Renal cortex interstitium (tissue), 11 donors: ENCODE results near the gene CALY. TPM values are rescaled to one million over a fixed set of nuclear protein-coding genes. Genes with fewer than 3 reads are reported as not detected.
"Not testable (repeated sequence)": the region's sequence is repeated elsewhere in the genome, so short reads cannot be mapped to it uniquely, and the experiment has no call there.

Experiments used
- DNase-seq, 11 donors: peaks; one replicate each; pipeline ENCODE4 v3.0.0-alpha.2; 2013; ENCODE audit warnings: low read depth in 9 of 11, low spot score in 4 of 11; ENCODE audit errors: extremely low read depth in 1 of 11
- polyA plus RNA-seq, 3 donors: library from polyadenylated mRNA; unstranded; fragments of 120-200 nt; gene quantifications; one replicate each; pipeline ENCODE4 v1.2.1, GENCODE V29; 2013; ENCODE audit not compliant: insufficient read length in 3 of 3

The CALY gene
- polyA plus RNA-seq, 3 donors, result 0.54 to 0.70 TPM; not detected in 1

GRCh38 chr10:133337370-133337725 is 652 bp upstream of the CALY start:
- DNase-seq, result no peak

GRCh38 chr10:133336118-133336576 is 549 bp downstream of the CALY start:
- DNase-seq, result no peak

- peak in 3 of 11 donors; percentile 55 to 60 (median 56) for DNase-seq
These were observed 1.2 kb downstream of the CALY start for GRCh38 chr10:133335246-133336117.

- no peak for DNase-seq
These were observed 2.0 kb downstream of the CALY start for GRCh38 chr10:133334503-133335245.

- no peak for DNase-seq
These were observed 3.6 kb downstream of the CALY start for GRCh38 chr10:133332936-133333699.

- DNase-seq, result peak in 9 of 11 donors; percentile 75 to 82 (median 77)
These were observed 7.0 kb downstream of the CALY start for GRCh38 chr10:133329491-133330202.

- no peak for DNase-seq
These were observed 8.0 kb downstream of the CALY start for GRCh38 chr10:133328358-133329343.

- no peak for DNase-seq
These were observed 8.9 kb downstream of the CALY start for GRCh38 chr10:133327651-133328357.

GRCh38 chr10:133326745-133327650 is 9.7 kb downstream of the CALY start:
- DNase-seq, result no peak

GRCh38 chr10:133326223-133326551 is 10.5 kb downstream of the CALY start:
- DNase-seq, result no peak

- no peak for DNase-seq
These were observed 11.1 kb downstream of the CALY start for GRCh38 chr10:133325440-133326222.

- no peak for DNase-seq
These were observed 11.8 kb downstream of the CALY start for GRCh38 chr10:133324857-133325260.

GRCh38 chr10:133324198-133324792 is 12.4 kb downstream of the CALY start:
- DNase-seq, result peak in 1 of 11 donors; percentile 37

- not testable (repeated sequence) for DNase-seq
These were observed 14.5 kb downstream of the CALY start for GRCh38 chr10:133322064-133322709.
